Esophagus squamous epithelium (tissue), 5 donors: ENCODE measurements around the gene TDRD7. TPM values are rescaled to one million over a fixed set of nuclear protein-coding genes. Genes with fewer than 3 reads are reported as not detected.
A peak's percentile ranks its signal among the peaks of the same experiment; 100 is the strongest.

Source experiments
- DNase-seq: peaks from one replicate; lab custom pipeline; 2025; lab: John Stamatoyannopoulos, UW
- H3K27ac ChIP-seq, 4 donors: fragments of 200-600 bp; sonication (generic); one replicate each; pipeline ENCODE4 v1.5.1; 2016 to 2019; ENCODE audit warnings: mild to moderate bottlenecking in 1 of 4
- H3K27me3 ChIP-seq, 4 donors: fragments of 200-600 bp; sonication (generic); 1 replicate in 3 of 4; 2 replicates in 1 of 4; pipeline versions ENCODE4 v1.5.1 to v1.6.0; 2017 to 2021; ENCODE audit warnings: antibody characterized with exemption in 1 of 4
- H3K36me3 ChIP-seq, 3 donors: fragments of 200-600 bp; sonication (generic); one replicate each; pipeline ENCODE4 v1.5.1; 2016 to 2019
- H3K4me1 ChIP-seq, 3 donors: fragments of 200-600 bp; sonication (generic); one replicate each; pipeline ENCODE4 v1.5.1; 2017 to 2019
- H3K4me3 ChIP-seq, 4 donors: fragments of 200-600 bp; sonication (generic); 1 replicate in 3 of 4; 2 replicates in 1 of 4; pipeline ENCODE4 v1.5.1; 2016 to 2019; ENCODE audit warnings: mild to moderate bottlenecking in 2 of 4, moderate library complexity in 1 of 4
- H3K9me3 ChIP-seq, 3 donors: fragments of 200-600 bp; sonication (generic); one replicate each; pipeline ENCODE4 v1.5.1; 2016 to 2019
- CTCF ChIP-seq, 6 experiments: fragments of 450-650 bp in 4 of 6; fragments of 200-600 bp in 2 of 6; sonication (generic) in 2 of 6; IDR thresholded peaks; one replicate each; pipeline ENCODE4 v1.5.1; 2016 to 2019; ENCODE audit warnings: antibody characterized with exemption in 6 of 6, mild to moderate bottlenecking in 4 of 6, moderate library complexity in 4 of 6
- POLR2A ChIP-seq, 4 donors: fragments of 450-650 bp; IDR thresholded peaks; one replicate each; pipeline ENCODE4 v1.6.1; 2017; ENCODE audit warnings: antibody characterized with exemption in 4 of 4, mild to moderate bottlenecking in 4 of 4, moderate library complexity in 3 of 4
- WGBS, 2 donors: methylation state at CpG; one replicate each; pipeline ENCODE4 v1.1.5; 2018; 5-methylcytosine and 5-hydroxymethylcytosine counted together
- intact Hi-C: fragments of 100-400 bp; cut with DNase I; formaldehyde crosslinking; loops from one replicate; pipeline ENCODE4 v1.15.0; 2022
- total RNA-seq, 4 donors: library from RNA; depleted of rRNA; stranded (reverse); fragments of >200 nt; gene quantifications; one replicate each; pipeline ENCODE4 v1.1.0, GENCODE V29; 2016
- donor health status: DM: yes; HTN: yes; CAD: no.

The TDRD7 gene
- total RNA-seq, 4 donors from 2014 or later, result 7.7 to 11.3 (median 10.2) TPM

- Histone ChIP-seq H3K27ac (peak overlapping the region in 1 of 4 donors; percentile 88), H3K27me3 (peaks cover 0 to 69% (median 0%) of the 10 kb centered on the region in 4 donors), H3K4me3 (no peak overlapping the region), H3K9me3 (no peaks in the 10 kb centered on the region), H3K36me3 (no peaks in the 10 kb centered on the region), H3K4me1 (peaks cover 15 to 44% (median 28%) of the 10 kb centered on the region in 3 donors)
- DNase-seq, result no peak
- no peak for TF ChIP-seq CTCF (IDR thresholded peaks at IDR 0.05)
- TF ChIP-seq POLR2A (IDR thresholded peaks at IDR 0.05), result no peak
- 87 to 90% methylated on average over 3 of the region's 3 CpGs for WGBS, 2 donors
- intact Hi-C loops, result no loop called here
Measured at GRCh38 chr9:97505845-97506244, 93.9 kb downstream of the TDRD7 start.

GRCh38 chr9:97506306-97506705 is 94.4 kb downstream of the TDRD7 start:
- WGBS, 2 donors, result 74 to 79% methylated on average over 4 of the region's 4 CpGs
- peaks cover 0 to 64% (median 0%) of the 10 kb centered on the region in 4 donors for H3K27me3 ChIP-seq
- no peak for DNase-seq
- no peak overlapping the region for H3K27ac ChIP-seq
- H3K9me3 ChIP-seq, result no peaks in the 10 kb centered on the region
- TF ChIP-seq POLR2A (IDR thresholded peaks at IDR 0.05) (no peak), CTCF (IDR thresholded peaks at IDR 0.05) (no peak)
- H3K4me1 ChIP-seq, result peaks cover 15 to 44% (median 29%) of the 10 kb centered on the region in 3 donors
- intact Hi-C loops, result no loop called here
- H3K4me3 ChIP-seq, result no peak overlapping the region
- no peaks in the 10 kb centered on the region for H3K36me3 ChIP-seq

GRCh38 chr9:97506787-97507186 is 94.9 kb downstream of the TDRD7 start:
- TF ChIP-seq CTCF (IDR thresholded peaks at IDR 0.05) (no peak), POLR2A (IDR thresholded peaks at IDR 0.05) (no peak)
- Histone ChIP-seq H3K36me3 (no peaks in the 10 kb centered on the region), H3K27me3 (peaks cover 0 to 59% (median 0%) of the 10 kb centered on the region in 4 donors), H3K4me1 (peaks cover 13 to 44% (median 32%) of the 10 kb centered on the region in 3 donors), H3K4me3 (no peak overlapping the region), H3K27ac (no peak overlapping the region), H3K9me3 (no peaks in the 10 kb centered on the region)
- intact Hi-C loops, result no loop called here
- 86 to 91% methylated on average over 1 of the region's 1 CpG for WGBS, 2 donors
- no peak for DNase-seq

GRCh38 chr9:97507428-97507984 is 95.6 kb downstream of the TDRD7 start:
- TF ChIP-seq CTCF (IDR thresholded peaks at IDR 0.05) (no peak), POLR2A (IDR thresholded peaks at IDR 0.05) (no peak)
- Histone ChIP-seq H3K27ac (no peak overlapping the region), H3K27me3 (peaks cover 0 to 52% (median 0%) of the 10 kb centered on the region in 4 donors), H3K4me1 (peaks cover 5 to 37% (median 26%) of the 10 kb centered on the region in 3 donors), H3K36me3 (no peaks in the 10 kb centered on the region), H3K4me3 (no peak overlapping the region), H3K9me3 (no peaks in the 10 kb centered on the region)
- 75% methylated on average over 5 of the region's 5 CpGs for WGBS, 2 donors
- DNase-seq, result no peak
- intact Hi-C loops, result no loop called here

- no peaks in the 10 kb centered on the region for H3K9me3 ChIP-seq
- no peak overlapping the region for H3K27ac ChIP-seq
- 61 to 71% methylated on average over 4 of the region's 4 CpGs for WGBS, 2 donors
- intact Hi-C loops, result no loop called here
- no peaks in the 10 kb centered on the region for H3K36me3 ChIP-seq
- H3K4me3 ChIP-seq, result no peak overlapping the region
- peaks cover 0 to 39% (median 0%) of the 10 kb centered on the region in 4 donors for H3K27me3 ChIP-seq
- no peak for DNase-seq
- peaks cover 0 to 23% (median 13%) of the 10 kb centered on the region in 3 donors for H3K4me1 ChIP-seq
- TF ChIP-seq CTCF (IDR thresholded peaks at IDR 0.05), result no peak
- no peak for TF ChIP-seq POLR2A (IDR thresholded peaks at IDR 0.05)
Measured at GRCh38 chr9:97508852-97509251, 97.0 kb downstream of the TDRD7 start.
